Naive thymus-derived CD8-positive, alpha-beta T cell (primary cell): ENCODE data around the gene ZFPM1. TPM values are rescaled to one million over a fixed set of nuclear protein-coding genes. Genes with fewer than 3 reads are reported as not detected.
"Not testable (repeated sequence)": the region's sequence is repeated elsewhere in the genome, so short reads cannot be mapped to it uniquely, and the experiment has no call there.

Source experiments
- ATAC-seq, 2 donors: fragments of 150-1000 bp; cut with Tn5 transposase in 1 of 2; sonication (Bioruptor Pico), chemical (Tn5 transposase) in 1 of 2; 1 replicate in 1 of 2; 2 replicates in 1 of 2; pipeline ENCODE4 v1.10.0; 2021; ENCODE audit warnings: mild to moderate bottlenecking in 2 of 2, moderate library complexity in 2 of 2
- POLR2A ChIA-PET: fragments of 350-600 bp; sonication (Branson Sonifier 250); formaldehyde crosslinking; loops from one replicate; lab custom pipeline; 2021; ENCODE audit warnings: antibody characterized with exemption; lab: Charles Lee
- DNase-seq, 10 donors: peaks; one replicate each; pipeline versions ENCODE4 v3.0.0 to v3.0.0-alpha.2; 2020 to 2022
- H3K27ac Mint-ChIP-seq, 10 donors: one replicate each; pipeline ENCODE4 v1.8.0; 2020 to 2022; ENCODE audit warnings: mild to moderate bottlenecking in 10 of 10, mixed read lengths in 10 of 10, moderate library complexity in 4 of 10, inconsistent platforms in 1 of 10
- H3K27me3 Mint-ChIP-seq, 5 donors: one replicate each; pipeline ENCODE4 v1.8.0; 2021 to 2022; ENCODE audit warnings: mixed read lengths in 5 of 5
- H3K36me3 Mint-ChIP-seq, 3 donors: one replicate each; pipeline ENCODE4 v1.8.0; 2020 to 2022; ENCODE audit warnings: mixed read lengths in 3 of 3, mild to moderate bottlenecking in 2 of 3, inconsistent platforms in 1 of 3
- H3K4me1 Mint-ChIP-seq, 4 donors: one replicate each; pipeline ENCODE4 v1.8.0; 2021 to 2022; ENCODE audit warnings: mixed read lengths in 4 of 4
- H3K4me3 Mint-ChIP-seq, 10 donors: one replicate each; pipeline ENCODE4 v1.8.0; 2020 to 2022; ENCODE audit warnings: mild to moderate bottlenecking in 10 of 10, mixed read lengths in 10 of 10, moderate library complexity in 6 of 10, inconsistent platforms in 1 of 10
- H3K9me3 Mint-ChIP-seq, 9 donors: one replicate each; pipeline ENCODE4 v1.8.0; 2020 to 2022; ENCODE audit warnings: mixed read lengths in 9 of 9, mild to moderate bottlenecking in 3 of 9, inconsistent platforms in 1 of 9, moderate library complexity in 1 of 9
- polyA plus RNA-seq, 3 donors: library from polyadenylated mRNA; unstranded; fragments of 300-500 nt; fragmentation: Illumina TruSeq; gene quantifications; one replicate each; pipeline ENCODE4 v1.2.3, GENCODE V29; 2021
- total RNA-seq, 8 experiments: library from RNA in 2 of 8; stranded (reverse) in 2 of 8; gene quantifications; one replicate each; pipeline ENCODE4 v1.2.3 and lab custom pipeline; 2021 to 2026

The ZFPM1 gene
- total and polyA plus RNA-seq, 5 experiments from 2014 or later: 0.23 to 10.8 (median 0.36) TPM

GRCh38 chr16:88467541-88467944, 14.5 kb downstream of the ZFPM1 start:
- no peaks in the 10 kb centered on the region for H3K36me3 Mint-ChIP-seq
- peaks cover 0 to 1% (median 0%) of the 10 kb centered on the region in 9 donors for H3K9me3 Mint-ChIP-seq
- ATAC-seq (no peak), DNase-seq (no peak)
- H3K4me3 Mint-ChIP-seq: peak overlapping the region in 1 of 10 donors; percentile 58
- H3K4me1 Mint-ChIP-seq: peaks cover 19 to 79% (median 64%) of the 10 kb centered on the region in 4 donors
- peak overlapping the region in 5 of 10 donors; percentile 8 to 90 (median 69) for H3K27ac Mint-ChIP-seq
- no peaks in the 10 kb centered on the region for H3K27me3 Mint-ChIP-seq
- POLR2A ChIA-PET: no interaction called here

GRCh38 chr16:88468275-88469129, 15.4 kb downstream of the ZFPM1 start:
- no peak for DNase-seq
- H3K4me3 Mint-ChIP-seq: peak overlapping the region in 3 of 10 donors; percentile 6 to 51 (median 26)
- no peaks in the 10 kb centered on the region for H3K9me3 Mint-ChIP-seq
- H3K27me3 Mint-ChIP-seq: no peaks in the 10 kb centered on the region
- POLR2A ChIA-PET: no interaction called here
- no peak for ATAC-seq
- H3K27ac Mint-ChIP-seq: peak overlapping the region in 8 of 10 donors; percentile 31 to 98 (median 93)
- no peaks in the 10 kb centered on the region for H3K36me3 Mint-ChIP-seq
- H3K4me1 Mint-ChIP-seq: peaks cover 21 to 75% (median 63%) of the 10 kb centered on the region in 4 donors

DNA sequence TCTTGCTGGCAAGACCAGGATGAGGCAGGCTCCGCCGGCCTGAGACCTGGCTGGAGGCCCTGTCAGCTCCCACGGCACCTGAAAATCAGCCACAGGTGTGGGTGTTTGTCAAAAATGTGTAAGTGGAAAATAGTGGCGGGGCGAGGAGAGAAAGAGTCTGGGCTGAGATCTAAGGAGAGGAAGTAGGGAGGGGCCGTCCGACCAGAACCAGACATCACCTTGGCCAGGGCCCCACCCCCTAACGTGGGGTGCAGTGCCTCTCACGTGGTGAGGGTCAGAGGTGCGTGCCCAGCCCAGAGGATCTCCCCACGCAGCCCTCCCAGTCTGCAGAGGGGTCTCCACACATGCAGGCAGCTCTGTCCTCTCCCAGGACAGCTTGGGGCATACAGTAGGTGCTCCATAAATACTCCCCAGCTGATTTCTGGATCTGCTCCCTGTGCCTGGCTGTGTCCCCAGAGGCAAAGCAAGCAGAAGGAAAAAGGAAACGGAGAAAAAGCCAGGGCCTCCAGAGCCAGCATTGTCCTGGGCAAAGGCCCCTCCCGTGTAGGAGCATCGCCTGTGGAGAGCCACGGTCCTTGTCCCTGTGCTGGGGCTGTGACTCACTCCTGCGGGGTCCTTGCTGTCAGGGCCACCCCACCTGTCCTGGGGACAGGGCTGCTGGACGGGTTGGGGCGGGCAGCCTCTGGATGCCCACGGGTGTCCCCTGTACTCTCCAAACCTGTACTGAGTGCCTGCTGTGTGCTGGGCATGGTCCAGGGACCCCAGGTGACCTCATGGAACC, 16.7 kb downstream of the ZFPM1 start:
- DNase-seq (peak in 8 of 10 donors; percentile 37 to 76 (median 51)), ATAC-seq (peak; percentile 48 to 67)
- H3K4me1 Mint-ChIP-seq: peaks cover 20 to 71% (median 57%) of the 10 kb centered on the region in 4 donors
- peak overlapping the region; percentile 68 to 98 (median 94) for H3K27ac Mint-ChIP-seq
- H3K4me3 Mint-ChIP-seq: peak overlapping the region; percentile 43 to 79 (median 62)
- H3K36me3 Mint-ChIP-seq: no peaks in the 10 kb centered on the region
- H3K27me3 Mint-ChIP-seq: no peaks in the 10 kb centered on the region
- H3K9me3 Mint-ChIP-seq: no peaks in the 10 kb centered on the region
- POLR2A ChIA-PET: interaction anchor here (1.2 kb wide), 1 partner anchor 14 kb away, joined by 4 read pairs; no protein-coding TSS in a partner anchor

DNA sequence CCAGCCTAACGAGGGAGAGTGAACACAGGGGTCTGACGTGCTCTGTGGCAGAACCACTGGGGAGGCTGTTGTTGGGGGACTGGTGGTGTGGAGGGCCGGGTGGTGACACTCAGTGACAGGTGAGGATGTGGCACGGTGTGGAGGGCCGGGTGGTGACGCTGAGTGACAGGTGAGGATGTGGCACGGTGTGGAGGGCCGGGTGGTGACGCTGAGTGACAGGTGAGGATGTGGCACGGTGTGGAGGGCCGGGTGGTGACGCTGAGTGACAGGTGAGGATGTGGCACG, 17.3 kb downstream of the ZFPM1 start:
- H3K4me3 Mint-ChIP-seq: peak overlapping the region in 5 of 10 donors; percentile 22 to 79 (median 44)
- not testable (repeated sequence) for H3K36me3 Mint-ChIP-seq, H3K27me3 Mint-ChIP-seq, H3K9me3 Mint-ChIP-seq
- H3K27ac Mint-ChIP-seq: peak overlapping the region; percentile 68 to 98 (median 94)
- POLR2A ChIA-PET: interaction anchor here (0.8 to 1.2 kb wide), 3 partner anchors 9 to 18 kb away, joined by 3 to 4 read pairs (median 4); partner anchors contain the start of gene ZFPM1
- peak; percentile 12 to 40 for ATAC-seq
- peak in 7 of 10 donors; percentile 56 to 81 (median 69) for DNase-seq
- H3K4me1 Mint-ChIP-seq: peaks cover 18 to 68% (median 54%) of the 10 kb centered on the region in 4 donors

- not testable (repeated sequence) for H3K36me3 Mint-ChIP-seq, H3K9me3 Mint-ChIP-seq, H3K27me3 Mint-ChIP-seq
- H3K27ac Mint-ChIP-seq: peak overlapping the region; percentile 63 to 96 (median 93)
- DNase-seq (peak in 9 of 10 donors; percentile 42 to 85 (median 69)), ATAC-seq (peak; percentile 26 to 65)
- POLR2A ChIA-PET: interaction anchor here (0.8 to 1.0 kb wide), 2 partner anchors 9 to 18 kb away, joined by 3 to 4 read pairs; partner anchors contain the start of gene ZFPM1
- peaks cover 18 to 65% (median 52%) of the 10 kb centered on the region in 4 donors for H3K4me1 Mint-ChIP-seq
- H3K4me3 Mint-ChIP-seq: peak overlapping the region in 6 of 10 donors; percentile 27 to 78 (median 54)
Observed at GRCh38 chr16:88470696-88471095, 17.6 kb downstream of the ZFPM1 start.

GRCh38 chr16:88471115-88471514, 18.0 kb downstream of the ZFPM1 start:
- H3K4me3 Mint-ChIP-seq: peak overlapping the region in 6 of 10 donors; percentile 27 to 78 (median 54)
- H3K9me3 Mint-ChIP-seq: no peaks in the 10 kb centered on the region
- no peaks in the 10 kb centered on the region for H3K27me3 Mint-ChIP-seq
- H3K27ac Mint-ChIP-seq: peak overlapping the region; percentile 53 to 96 (median 93)
- no peak for DNase-seq
- H3K4me1 Mint-ChIP-seq: peaks cover 18 to 62% (median 49%) of the 10 kb centered on the region in 4 donors
- POLR2A ChIA-PET: interaction anchor here (0.8 to 1.0 kb wide), 2 partner anchors 9 to 19 kb away, joined by 3 to 4 read pairs; partner anchors contain the start of gene ZFPM1
- no peak for ATAC-seq
- no peaks in the 10 kb centered on the region for H3K36me3 Mint-ChIP-seq

GRCh38 chr16:88471575-88471974, 18.5 kb downstream of the ZFPM1 start:
- DNase-seq (no peak), ATAC-seq (no peak)
- Mint-ChIP-seq H3K4me3 (peak overlapping the region in 1 of 10 donors; percentile 13), H3K27me3 (no peaks in the 10 kb centered on the region), H3K4me1 (peaks cover 19 to 61% (median 46%) of the 10 kb centered on the region in 4 donors), H3K27ac (peak overlapping the region in 4 of 10 donors; percentile 87 to 96 (median 94)), H3K36me3 (no peaks in the 10 kb centered on the region), H3K9me3 (no peaks in the 10 kb centered on the region)
- POLR2A ChIA-PET: no interaction called here

GRCh38 chr16:88472069-88472468, 19.0 kb downstream of the ZFPM1 start:
- Mint-ChIP-seq H3K27ac (peak overlapping the region in 8 of 10 donors; percentile 35 to 96 (median 83)), H3K9me3 (no peaks in the 10 kb centered on the region), H3K36me3 (no peaks in the 10 kb centered on the region), H3K27me3 (no peaks in the 10 kb centered on the region), H3K4me1 (peaks cover 23 to 61% (median 48%) of the 10 kb centered on the region in 4 donors), H3K4me3 (peak overlapping the region in 4 of 10 donors; percentile 5 to 60 (median 12))
- POLR2A ChIA-PET: interaction anchor here (0.7 kb wide), 1 partner anchor 1291 kb away, joined by 6 read pairs; no protein-coding TSS in a partner anchor
- peak; percentile 41 to 42 for ATAC-seq
- peak in 4 of 10 donors; percentile 26 to 44 (median 37) for DNase-seq

- POLR2A ChIA-PET: interaction anchor here (0.7 kb wide), 1 partner anchor 1290 kb away, joined by 6 read pairs; no protein-coding TSS in a partner anchor
- H3K27me3 Mint-ChIP-seq: no peaks in the 10 kb centered on the region
- no peak for ATAC-seq
- no peak for DNase-seq
- peak overlapping the region in 8 of 10 donors; percentile 35 to 96 (median 83) for H3K27ac Mint-ChIP-seq
- peak overlapping the region in 7 of 10 donors; percentile 5 to 60 (median 10) for H3K4me3 Mint-ChIP-seq
- H3K36me3 Mint-ChIP-seq: no peaks in the 10 kb centered on the region
- H3K9me3 Mint-ChIP-seq: no peaks in the 10 kb centered on the region
- H3K4me1 Mint-ChIP-seq: peaks cover 27 to 62% (median 52%) of the 10 kb centered on the region in 4 donors
Observed at GRCh38 chr16:88472637-88473205, 19.6 kb downstream of the ZFPM1 start.

DNA sequence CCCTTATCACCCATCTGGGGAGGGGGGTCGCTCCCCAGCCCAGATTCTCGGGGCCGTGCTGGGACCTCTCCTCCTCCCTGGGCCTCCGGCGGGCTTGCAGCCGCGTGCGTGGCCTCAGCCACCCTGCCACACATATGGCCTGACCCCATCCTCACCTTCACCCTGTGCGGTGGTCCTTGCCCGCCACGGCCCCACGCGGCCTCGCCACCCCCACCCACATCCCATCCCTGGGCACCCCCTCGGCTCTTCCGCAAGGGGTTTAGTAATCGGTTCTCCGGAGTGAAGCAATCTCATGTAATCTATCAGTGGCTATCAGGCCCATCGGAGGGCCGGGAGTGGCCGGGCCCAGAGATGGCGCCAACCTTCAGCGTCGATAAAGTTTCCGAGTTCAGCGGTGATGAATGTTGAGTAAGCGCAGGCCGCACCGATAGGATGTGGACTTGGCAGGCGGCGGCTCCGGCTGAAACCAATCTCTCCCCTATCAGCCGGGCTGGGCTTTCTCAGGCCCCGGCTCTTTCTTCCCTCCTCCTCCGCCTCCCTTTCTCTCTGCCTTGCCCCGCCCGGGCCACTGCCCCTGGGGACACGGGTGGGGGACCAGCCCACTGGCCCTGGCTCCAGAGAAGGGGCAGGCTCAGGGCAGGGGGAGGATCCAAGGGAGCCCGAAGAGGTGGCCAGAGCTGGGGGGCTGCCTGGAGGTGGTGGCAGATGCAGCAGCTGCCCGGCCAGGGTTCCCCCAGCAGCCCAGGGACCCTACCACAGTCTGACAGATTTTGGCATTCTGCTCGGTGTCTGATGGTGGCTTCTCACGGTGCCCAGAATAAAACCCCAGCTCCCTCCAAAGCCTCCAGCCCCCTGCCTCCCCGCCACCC, 20.8 kb downstream of the ZFPM1 start:
- Mint-ChIP-seq H3K27ac (peak overlapping the region in 4 of 10 donors; percentile 4 to 81 (median 64)), H3K27me3 (no peaks in the 10 kb centered on the region), H3K4me1 (peaks cover 31 to 67% (median 59%) of the 10 kb centered on the region in 4 donors), H3K4me3 (peak overlapping the region in 2 of 10 donors; percentile 36 to 41), H3K9me3 (no peaks in the 10 kb centered on the region), H3K36me3 (no peaks in the 10 kb centered on the region)
- ATAC-seq (no peak), DNase-seq (no peak)
- POLR2A ChIA-PET: no interaction called here

- Mint-ChIP-seq H3K27ac (peak overlapping the region in 5 of 10 donors; percentile 40 to 91 (median 85)), H3K4me1 (peaks cover 32 to 66% (median 59%) of the 10 kb centered on the region in 4 donors), H3K36me3 (no peaks in the 10 kb centered on the region), H3K4me3 (no peak overlapping the region), H3K27me3 (no peaks in the 10 kb centered on the region), H3K9me3 (no peaks in the 10 kb centered on the region)
- no peak for DNase-seq
- ATAC-seq: no peak
- POLR2A ChIA-PET: no interaction called here
Observed at GRCh38 chr16:88475037-88475436, 22.0 kb downstream of the ZFPM1 start.
